Thoracic aorta (tissue), 2 donors: ENCODE measurements around the gene TGFBR1. TPM values are rescaled to one million over a fixed set of nuclear protein-coding genes. Genes with fewer than 3 reads are reported as not detected.

ENCODE experiments used
- ATAC-seq: fragments of 150-250 bp; one replicate; pipeline ENCODE4 v1.8.0; 2017; ENCODE audit warnings: low read depth; ENCODE audit not compliant: insufficient number of reproducible peaks, low FRiP score
- DNase-seq: peaks from one replicate; pipeline ENCODE4 v3.0.0-alpha.2; 2020; ENCODE audit warnings: low spot score
- H3K27ac ChIP-seq, 2 donors: fragments of 200-600 bp; sonication (generic); 1 replicate in 1 of 2; 2 replicates in 1 of 2; pipeline ENCODE4 v1.5.1; 2016; ENCODE audit warnings: mild to moderate bottlenecking in 2 of 2, moderate library complexity in 2 of 2
- H3K27me3 ChIP-seq: fragments of 200-600 bp; sonication (generic); replicated peaks from 2 replicates; pipeline ENCODE4 v1.6.0; 2016; ENCODE audit warnings: mild to moderate bottlenecking; ENCODE audit not compliant: insufficient read depth
- H3K36me3 ChIP-seq: fragments of 200-600 bp; sonication (generic); one replicate; pipeline ENCODE4 v1.5.1; 2016
- H3K4me1 ChIP-seq, 2 donors: fragments of 200-600 bp; sonication (generic); 1 replicate in 1 of 2; 2 replicates in 1 of 2; pipeline versions ENCODE4 v1.5.1 to v1.6.0; 2016; ENCODE audit warnings: low read depth in 2 of 2, mild to moderate bottlenecking in 1 of 2; ENCODE audit not compliant: control insufficient read depth in 1 of 2
- H3K4me3 ChIP-seq: fragments of 200-600 bp; sonication (generic); 2 replicates; pipeline ENCODE4 v1.5.1; 2016; ENCODE audit warnings: mild to moderate bottlenecking
- H3K9me3 ChIP-seq: fragments of 200-600 bp; sonication (generic); 2 replicates; pipeline ENCODE4 v1.5.1; 2016
- CTCF ChIP-seq: fragments of 200-600 bp; sonication (generic); IDR thresholded peaks from one replicate; pipeline ENCODE4 v1.5.1; 2019; ENCODE audit warnings: antibody characterized with exemption
- total RNA-seq, 2 donors: library from RNA; depleted of rRNA; stranded (reverse); fragments of >200 nt; gene quantifications; one replicate each; pipeline versions ENCODE4 v1.1.0 to v1.2.3, GENCODE V29; 2016

The TGFBR1 gene
- total RNA-seq, 2 donors from 2014 or later: 76.8 to 87.2 TPM

- ATAC-seq (no peak), DNase-seq (no peak)
- Histone ChIP-seq H3K4me3 (no peak overlapping the region), H3K36me3 (peaks cover 31% of the 10 kb centered on the region), H3K27ac (no peak overlapping the region), H3K4me1 (peaks cover 0 to 26% of the 10 kb centered on the region in 2 donors), H3K27me3 (no peaks in the 10 kb centered on the region), H3K9me3 (no peaks in the 10 kb centered on the region)
- no peak for TF ChIP-seq CTCF
These were observed 42.3 kb downstream of the TGFBR1 start for GRCh38 chr9:99147177-99147576.

GRCh38 chr9:99150451-99151171, 45.7 kb downstream of the TGFBR1 start:
- no peak for TF ChIP-seq CTCF
- Histone ChIP-seq H3K4me3 (no peak overlapping the region), H3K36me3 (peaks cover 20% of the 10 kb centered on the region), H3K4me1 (peaks cover 0 to 26% of the 10 kb centered on the region in 2 donors), H3K9me3 (no peaks in the 10 kb centered on the region), H3K27me3 (no peaks in the 10 kb centered on the region), H3K27ac (no peak overlapping the region)
- ATAC-seq: no peak
- DNase-seq: no peak

- TF ChIP-seq CTCF: no peak
- H3K4me1 ChIP-seq: no peaks in the 10 kb centered on the region
- ATAC-seq (no peak), DNase-seq (no peak)
- no peaks in the 10 kb centered on the region for H3K27me3 ChIP-seq
- H3K27ac ChIP-seq: no peak overlapping the region
- peaks cover 16% of the 10 kb centered on the region for H3K36me3 ChIP-seq
- no peak overlapping the region for H3K4me3 ChIP-seq
- no peaks in the 10 kb centered on the region for H3K9me3 ChIP-seq
These were observed 49.4 kb downstream of the TGFBR1 start for GRCh38 chr9:99154356-99154755.

GRCh38 chr9:99155736-99156135, 50.8 kb downstream of the TGFBR1 start:
- no peak for ATAC-seq
- Histone ChIP-seq H3K9me3 (no peaks in the 10 kb centered on the region), H3K4me3 (no peak overlapping the region), H3K27me3 (no peaks in the 10 kb centered on the region), H3K4me1 (no peaks in the 10 kb centered on the region), H3K36me3 (peaks cover 8% of the 10 kb centered on the region), H3K27ac (no peak overlapping the region)
- TF ChIP-seq CTCF: no peak
- no peak for DNase-seq

GRCh38 chr9:99158629-99159028, 53.7 kb downstream of the TGFBR1 start:
- H3K4me1 ChIP-seq: peaks cover 0 to 15% of the 10 kb centered on the region in 2 donors
- ATAC-seq (no peak), DNase-seq (no peak)
- no peaks in the 10 kb centered on the region for H3K9me3 ChIP-seq
- H3K36me3 ChIP-seq: peaks cover 6% of the 10 kb centered on the region
- no peaks in the 10 kb centered on the region for H3K27me3 ChIP-seq
- no peak for TF ChIP-seq CTCF
- H3K27ac ChIP-seq: no peak overlapping the region
- H3K4me3 ChIP-seq: no peak overlapping the region
